ENCODE results near the gene CREB5. TPM values are rescaled to one million over a fixed set of nuclear protein-coding genes. Genes with fewer than 3 reads are reported as not detected.

The CREB5 gene
- total and polyA plus RNA-seq, 2 of the 8 experiments (the other 6 are each of a cell fraction or from before 2014, with no cell fraction given): 2.4 to 2.7 TPM

DNA sequence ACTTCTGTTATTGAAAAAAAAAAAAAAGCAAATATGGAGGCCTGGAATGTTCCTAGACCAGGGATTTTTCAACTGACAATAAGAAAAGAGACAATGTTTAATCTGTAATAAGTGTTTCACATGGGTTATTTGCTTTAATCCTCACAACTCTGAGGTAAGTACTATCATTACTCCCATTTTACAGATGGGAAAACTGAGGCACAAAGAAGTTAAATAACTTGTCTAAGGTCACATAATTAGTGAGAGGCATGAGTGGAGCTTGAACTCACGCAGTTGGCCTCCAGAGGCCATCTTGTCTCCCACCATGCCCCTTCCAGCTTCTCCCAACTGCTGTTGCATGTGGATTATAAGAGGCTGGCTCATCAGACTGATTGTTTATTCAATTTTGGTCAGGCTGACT, 36.6 kb upstream of the CREB5 start:
- no peak overlapping the region for H3K56ac ChIP-seq (replicated peaks; ENCODE audit: insufficient read length, low read depth, low read length)
- H4K20me1 ChIP-seq (replicated peaks in 1 of 2; ENCODE audit: control insufficient read depth in 1 of 2, insufficient read depth in 2 of 2, low read length in 2 of 2): no peaks in the 10 kb centered on the region
- WGBS, 2 experiments (ENCODE audit: extremely low coverage in 1 of 2, insufficient coverage in 1 of 2, insufficient read length in 1 of 2, insufficient replicate concordance in 2 of 2, low coverage in 1 of 2, low lambda C conversion rate in 2 of 2, missing lambda C conversion rate in 1 of 2): 85% methylated on average over 1 of the region's 1 CpG; no CpG with 5 or more reads in 1 of the 2 experiments
- H2BK5ac ChIP-seq (ENCODE audit: low read depth, low read length): no peak overlapping the region
- no peak for FAIRE-seq
- H3K14ac ChIP-seq (ENCODE audit: insufficient read length): no peak overlapping the region
- no peaks in the 10 kb centered on the region for H3K9me3 ChIP-seq (ENCODE audit: insufficient read depth in 2 of 2, low read depth in 1 of 2, low read length in 1 of 2)
- H3K27me3 ChIP-seq (replicated peaks in 1 of 4; ENCODE audit: control insufficient read depth in 3 of 4, extremely low read depth in 1 of 4, insufficient read depth in 3 of 4, low read length in 3 of 4): no peaks in the 10 kb centered on the region
- no peak overlapping the region for H2BK120ac ChIP-seq (replicated peaks; ENCODE audit: low read depth, low read length)
- TF ChIP-seq TBP (IDR thresholded peaks at IDR 0.05; ENCODE audit: low read depth, low read length): no peak
- TF ChIP-seq SRF (IDR thresholded peaks at IDR 0.05; ENCODE audit: low read depth, low read length): no peak
- TF ChIP-seq SP4 (IDR thresholded peaks at IDR 0.05; ENCODE audit: low read length): no peak
- no peak for TF ChIP-seq POLR2AphosphoS5 (IDR thresholded peaks at IDR 0.05; ENCODE audit: low read depth, low read length)
- no peak for TF ChIP-seq NANOG (IDR thresholded peaks at IDR 0.05; ENCODE audit: insufficient read depth, low read depth, low read length, poor library complexity, severe bottlenecking)
- TF ChIP-seq BACH1 (IDR thresholded peaks at IDR 0.05; ENCODE audit: low read length): no peak
- TF ChIP-seq CHD2 (IDR thresholded peaks at IDR 0.05; ENCODE audit: low read length): no peak
- no peak for TF ChIP-seq BRCA1 (IDR thresholded peaks at IDR 0.05; ENCODE audit: low read depth, low read length)
- no peaks in the 10 kb centered on the region for H3K23me2 ChIP-seq (ENCODE audit: low read depth, low read length)
- no peak overlapping the region for H3K18ac ChIP-seq (ENCODE audit: extremely low read depth, low read length)
- H2BK12ac ChIP-seq (ENCODE audit: low read depth, low read length): no peak overlapping the region
- no peaks in the 10 kb centered on the region for H3K79me1 ChIP-seq (ENCODE audit: low read depth, low read length)
- H4K8ac ChIP-seq (ENCODE audit: extremely low read depth, insufficient read depth, low read length): no peak overlapping the region
- no peak overlapping the region for H3K23ac ChIP-seq (ENCODE audit: insufficient read length)
- H3K4ac ChIP-seq (replicated peaks; ENCODE audit: insufficient read length, low read depth, low read length): no peak overlapping the region
- H3K79me2 ChIP-seq (ENCODE audit: control insufficient read depth in 1 of 2, insufficient read depth in 2 of 2, low read length in 2 of 2): no peaks in the 10 kb centered on the region
- no peak overlapping the region for H2AK5ac ChIP-seq (ENCODE audit: low read depth, low read length)
- POLR2A ChIA-PET (ENCODE audit: partially characterized antibody): no interaction called here
- no peak overlapping the region for H3K9ac ChIP-seq (replicated peaks in 1 of 4; ENCODE audit: extremely low read depth in 1 of 4, low read depth in 3 of 4, low read length in 3 of 4)
- no peak for DNase-seq (ENCODE audit: low read depth in 1 of 2, low spot score in 2 of 2)
- no peak overlapping the region for H2BK15ac ChIP-seq (ENCODE audit: low read length)
- CTCF ChIA-PET (ENCODE audit: partially characterized antibody): no interaction called here
- no peak overlapping the region for H3K4me3 ChIP-seq (ENCODE audit: extremely low read depth in 1 of 4, insufficient read depth in 2 of 4, low read depth in 3 of 4, low read length in 4 of 4)
- H2AFZ ChIP-seq (ENCODE audit: low read length): no peak overlapping the region
- H4K91ac ChIP-seq (replicated peaks; ENCODE audit: insufficient read length, low read length): no peak overlapping the region
- no peaks in the 10 kb centered on the region for H3K36me3 ChIP-seq (ENCODE audit: control insufficient read depth in 2 of 4, insufficient read depth in 4 of 4, low read length in 3 of 4)
- H4K5ac ChIP-seq (ENCODE audit: insufficient read length, low read depth, low read length): no peak overlapping the region
- no peak overlapping the region for H3K4me2 ChIP-seq (ENCODE audit: insufficient read depth in 1 of 2, low read depth in 2 of 2, low read length in 2 of 2)
- no peaks in the 10 kb centered on the region for H3K4me1 ChIP-seq (replicated peaks in 1 of 4; ENCODE audit: control insufficient read depth in 3 of 4, insufficient read depth in 4 of 4, low read length in 3 of 4)
- H2BK20ac ChIP-seq (ENCODE audit: low read length): no peak overlapping the region
- no peak overlapping the region for H3K27ac ChIP-seq (ENCODE audit: low read depth, low read length)
